GM12878 (cell line): ENCODE results near the gene ZNF766. TPM values are rescaled to one million over a fixed set of nuclear protein-coding genes. Genes with fewer than 3 reads are reported as not detected.

Source experiments
- ATF7 ChIP-seq: fragments of 450-650 bp; IDR thresholded peaks from 2 replicates; pipeline ENCODE4 v1.6.1; 2016; ENCODE audit warnings: low read depth, mild to moderate bottlenecking
- DPF2 ChIP-seq: fragments of 450-650 bp; IDR thresholded peaks from 2 replicates; pipeline ENCODE4 v1.6.1; 2017; ENCODE audit warnings: mild to moderate bottlenecking
- EGR1 ChIP-seq, 2 experiments: IDR thresholded peaks; 1 replicate in 1 of 2; 2 replicates in 1 of 2; pipeline ENCODE4 v1.6.1; 2011 to 2012; ENCODE audit warnings: low read depth in 2 of 2, low read length in 2 of 2, borderline replicate concordance in 1 of 2, mild to moderate bottlenecking in 1 of 2, moderate library complexity in 1 of 2
- FOXM1 ChIP-seq: IDR thresholded peaks from 2 replicates; pipeline ENCODE4 v1.6.1; 2012; ENCODE audit warnings: low read depth, mild to moderate bottlenecking, inconsistent platforms, low read length, moderate library complexity
- KDM1A ChIP-seq: fragments of 200-600 bp; sonication (generic); IDR thresholded peaks from 2 replicates; pipeline ENCODE4 v1.6.1; 2016; ENCODE audit warnings: borderline replicate concordance
- MYB ChIP-seq: fragments of 150-350 bp; IDR thresholded peaks from 2 replicates; pipeline ENCODE4 v1.6.1; 2014; ENCODE audit warnings: mild to moderate bottlenecking, low read depth, low read length, borderline replicate concordance
- NFXL1 ChIP-seq: fragments of 450-650 bp; IDR thresholded peaks from 2 replicates; pipeline ENCODE4 v1.6.1; 2017; ENCODE audit warnings: antibody characterized with exemption, mild to moderate bottlenecking, borderline replicate concordance
- RCOR1 ChIP-seq: conservative IDR thresholded peaks from 2 replicates; pipeline ENCODE4 v1.6.1; 2012; ENCODE audit warnings: low read depth, low read length, improper control_type of control experiment
- SMARCA5 ChIP-seq: fragments of 450-650 bp; IDR thresholded peaks from 2 replicates; pipeline ENCODE4 v1.6.1; 2017; ENCODE audit warnings: mild to moderate bottlenecking
- SUZ12 ChIP-seq: fragments of 200-600 bp; sonication (generic); IDR thresholded peaks from one replicate; pipeline ENCODE4 v1.6.1; 2018; ENCODE audit warnings: antibody characterized with exemption, mild to moderate bottlenecking; ENCODE audit not compliant: unreplicated experiment
- TARDBP ChIP-seq: IDR thresholded peaks from 2 replicates; pipeline ENCODE4 v1.6.1; 2016; ENCODE audit warnings: borderline replicate concordance
- TBL1XR1 ChIP-seq: IDR thresholded peaks from 2 replicates; pipeline ENCODE4 v1.6.1; 2012; ENCODE audit warnings: low read depth, low read length, improper control_type of control experiment
- YBX1 ChIP-seq: fragments of 450-650 bp; IDR thresholded peaks from 2 replicates; pipeline ENCODE4 v1.6.1; 2016; ENCODE audit warnings: antibody characterized with exemption
- ZBED1 ChIP-seq: IDR thresholded peaks from 2 replicates; pipeline ENCODE4 v1.6.1; 2016; ENCODE audit warnings: borderline replicate concordance
- ZNF274 ChIP-seq: IDR thresholded peaks from one replicate; pipeline ENCODE4 v1.8.0; 2011; ENCODE audit not compliant: insufficient read length, insufficient read depth
- polyA plus RNA-seq, 11 experiments: library from polyadenylated mRNA; depleted of rRNA in 4 of 11; unstranded in 6 of 11; stranded (reverse) in 5 of 11; fragments of >200 nt; fragmentation: Nextera tagmentation in 4 of 11; fragmentation: Illumina TruSeq in 1 of 11; extraction: Ambion mirVana in 4 of 11; extraction: Trizol in 1 of 11; gene quantifications; 1 replicate in 1 of 11; 2 replicates in 10 of 11; pipeline versions ENCODE4 v1.2.1 to v1.2.3, GENCODE V29; 2011 to 2016; ENCODE audit warnings: inconsistent platforms in 2 of 11, missing spikeins in 2 of 11, low read depth in 1 of 11
- total RNA-seq, 4 experiments: library from RNA; depleted of rRNA in 3 of 4; stranded (reverse); fragments of >200 nt in 3 of 4; fragmentation: Illumina TruSeq in 1 of 4; extraction: Trizol in 1 of 4; gene quantifications; 2 replicates each; pipeline versions ENCODE4 v1.2.1 to v1.2.3, GENCODE V29; 2013 to 2021
- TF ChIP-seq, protein P1 (sequence below): fragments of 450-650 bp; IDR thresholded peaks from 2 replicates; pipeline ENCODE4 v1.6.1; 2016; ENCODE audit warnings: mild to moderate bottlenecking
- TF ChIP-seq, protein P2 (sequence below): fragments of 450-650 bp; IDR thresholded peaks from 2 replicates; pipeline ENCODE4 v1.6.1; 2018; ENCODE audit warnings: mild to moderate bottlenecking, low read depth, moderate library complexity; ENCODE audit not compliant: partially characterized antibody
- TF ChIP-seq, protein P3 (sequence below): fragments of 450-650 bp; IDR thresholded peaks from 2 replicates; pipeline ENCODE4 v1.6.1; 2016; ENCODE audit warnings: mild to moderate bottlenecking
- TF ChIP-seq, protein P4 (sequence below): fragments of 450-650 bp; IDR thresholded peaks from 2 replicates; pipeline ENCODE4 v1.6.1; 2017; ENCODE audit warnings: mild to moderate bottlenecking
- TF ChIP-seq, protein P5 (sequence below): fragments of 450-650 bp; IDR thresholded peaks from 2 replicates; pipeline ENCODE4 v1.6.1; 2018; ENCODE audit warnings: borderline replicate concordance, mild to moderate bottlenecking; ENCODE audit not compliant: partially characterized antibody

The ZNF766 gene
- total and polyA plus RNA-seq, 10 of the 15 experiments (the other 5 are each of a cell fraction or from before 2014, with no cell fraction given), result 7.2 to 20.0 (median 16.4) TPM

DNA sequence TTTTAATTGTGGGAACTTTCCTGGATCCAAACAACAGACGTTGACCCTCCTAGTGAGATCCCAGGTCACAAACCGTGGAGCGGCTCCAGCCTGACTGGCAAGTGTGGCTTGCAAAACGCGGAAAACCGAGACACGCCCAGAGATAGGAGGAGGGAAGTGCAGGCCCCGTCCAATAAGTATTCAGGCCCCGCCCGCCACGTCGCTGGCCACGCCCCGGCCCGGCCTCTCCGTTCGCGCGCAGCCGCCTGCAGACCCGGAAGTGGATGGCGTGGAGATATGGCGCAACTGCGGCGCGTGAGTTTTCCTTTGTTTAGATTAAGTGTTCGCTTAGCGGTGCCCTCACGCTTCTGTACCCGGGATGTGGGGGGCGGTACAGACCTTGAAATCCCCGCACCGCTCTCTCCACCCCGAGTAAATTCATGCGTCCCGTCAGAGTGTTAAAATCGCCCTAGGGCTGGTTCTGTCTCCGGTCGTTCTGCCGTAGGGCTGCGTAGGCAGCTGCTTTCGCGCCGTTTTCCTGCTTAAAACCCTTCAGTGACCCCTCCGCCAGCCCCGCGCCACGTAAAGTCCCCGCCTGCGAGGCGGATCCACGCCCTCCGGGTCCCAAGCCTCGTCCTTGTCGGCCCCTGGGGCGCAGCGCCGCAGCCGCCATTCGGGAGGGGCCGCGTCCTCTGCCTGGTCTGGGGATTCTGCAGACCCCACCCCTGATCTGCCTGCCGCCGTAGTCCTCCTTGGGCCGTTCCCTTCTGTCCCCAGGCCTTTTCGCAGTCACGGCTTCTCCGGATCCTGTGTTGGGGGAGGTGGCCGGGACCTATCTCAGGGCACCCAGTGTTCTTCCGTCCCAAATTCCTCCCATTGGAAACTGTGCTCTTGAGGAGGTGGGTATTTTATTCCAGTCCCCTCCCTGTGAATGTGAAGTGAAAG, at the start of gene ZNF766 (continued):
- TF ChIP-seq, protein P1, sequence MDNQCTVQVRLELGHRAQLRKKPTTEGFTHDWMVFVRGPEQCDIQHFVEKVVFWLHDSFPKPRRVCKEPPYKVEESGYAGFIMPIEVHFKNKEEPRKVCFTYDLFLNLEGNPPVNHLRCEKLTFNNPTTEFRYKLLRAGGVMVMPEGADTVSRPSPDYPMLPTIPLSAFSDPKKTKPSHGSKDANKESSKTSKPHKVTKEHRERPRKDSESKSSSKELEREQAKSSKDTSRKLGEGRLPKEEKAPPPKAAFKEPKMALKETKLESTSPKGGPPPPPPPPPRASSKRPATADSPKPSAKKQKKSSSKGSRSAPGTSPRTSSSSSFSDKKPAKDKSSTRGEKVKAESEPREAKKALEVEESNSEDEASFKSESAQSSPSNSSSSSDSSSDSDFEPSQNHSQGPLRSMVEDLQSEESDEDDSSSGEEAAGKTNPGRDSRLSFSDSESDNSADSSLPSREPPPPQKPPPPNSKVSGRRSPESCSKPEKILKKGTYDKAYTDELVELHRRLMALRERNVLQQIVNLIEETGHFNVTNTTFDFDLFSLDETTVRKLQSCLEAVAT, result peak; percentile 62
- TF ChIP-seq DPF2 (no peak), ATF7 (no peak), FOXM1 (no peak), ZBED1 (no peak), RCOR1 (0 out of 2 replicates have a peak, but pooled peaks have one; percentile 52), TARDBP (no peak), MYB (no peak), SUZ12 (no peak), YBX1 (no peak), EGR1 (IDR thresholded peaks at IDR 0.05; ENCODE audit: borderline replicate concordance in 1 of 2, low read depth in 2 of 2, low read length in 2 of 2) (peak in 1 of 2 experiments; percentile 35; a peak in 1 of 3 replicates), KDM1A (no peak), NFXL1 (no peak), TBL1XR1 (no peak), SMARCA5 (0 out of 2 replicates have a peak, but pooled peaks have one; percentile 21), ZNF274 (no peak)
- TF ChIP-seq, protein P2, sequence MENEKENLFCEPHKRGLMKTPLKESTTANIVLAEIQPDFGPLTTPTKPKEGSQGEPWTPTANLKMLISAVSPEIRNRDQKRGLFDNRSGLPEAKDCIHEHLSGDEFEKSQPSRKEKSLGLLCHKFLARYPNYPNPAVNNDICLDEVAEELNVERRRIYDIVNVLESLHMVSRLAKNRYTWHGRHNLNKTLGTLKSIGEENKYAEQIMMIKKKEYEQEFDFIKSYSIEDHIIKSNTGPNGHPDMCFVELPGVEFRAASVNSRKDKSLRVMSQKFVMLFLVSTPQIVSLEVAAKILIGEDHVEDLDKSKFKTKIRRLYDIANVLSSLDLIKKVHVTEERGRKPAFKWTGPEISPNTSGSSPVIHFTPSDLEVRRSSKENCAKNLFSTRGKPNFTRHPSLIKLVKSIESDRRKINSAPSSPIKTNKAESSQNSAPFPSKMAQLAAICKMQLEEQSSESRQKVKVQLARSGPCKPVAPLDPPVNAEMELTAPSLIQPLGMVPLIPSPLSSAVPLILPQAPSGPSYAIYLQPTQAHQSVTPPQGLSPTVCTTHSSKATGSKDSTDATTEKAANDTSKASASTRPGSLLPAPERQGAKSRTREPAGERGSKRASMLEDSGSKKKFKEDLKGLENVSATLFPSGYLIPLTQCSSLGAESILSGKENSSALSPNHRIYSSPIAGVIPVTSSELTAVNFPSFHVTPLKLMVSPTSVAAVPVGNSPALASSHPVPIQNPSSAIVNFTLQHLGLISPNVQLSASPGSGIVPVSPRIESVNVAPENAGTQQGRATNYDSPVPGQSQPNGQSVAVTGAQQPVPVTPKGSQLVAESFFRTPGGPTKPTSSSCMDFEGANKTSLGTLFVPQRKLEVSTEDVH, result peak; percentile 76
- TF ChIP-seq, protein P3, sequence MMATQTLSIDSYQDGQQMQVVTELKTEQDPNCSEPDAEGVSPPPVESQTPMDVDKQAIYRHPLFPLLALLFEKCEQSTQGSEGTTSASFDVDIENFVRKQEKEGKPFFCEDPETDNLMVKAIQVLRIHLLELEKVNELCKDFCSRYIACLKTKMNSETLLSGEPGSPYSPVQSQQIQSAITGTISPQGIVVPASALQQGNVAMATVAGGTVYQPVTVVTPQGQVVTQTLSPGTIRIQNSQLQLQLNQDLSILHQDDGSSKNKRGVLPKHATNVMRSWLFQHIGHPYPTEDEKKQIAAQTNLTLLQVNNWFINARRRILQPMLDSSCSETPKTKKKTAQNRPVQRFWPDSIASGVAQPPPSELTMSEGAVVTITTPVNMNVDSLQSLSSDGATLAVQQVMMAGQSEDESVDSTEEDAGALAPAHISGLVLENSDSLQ, result peak; percentile 57
- TF ChIP-seq, protein P4, sequence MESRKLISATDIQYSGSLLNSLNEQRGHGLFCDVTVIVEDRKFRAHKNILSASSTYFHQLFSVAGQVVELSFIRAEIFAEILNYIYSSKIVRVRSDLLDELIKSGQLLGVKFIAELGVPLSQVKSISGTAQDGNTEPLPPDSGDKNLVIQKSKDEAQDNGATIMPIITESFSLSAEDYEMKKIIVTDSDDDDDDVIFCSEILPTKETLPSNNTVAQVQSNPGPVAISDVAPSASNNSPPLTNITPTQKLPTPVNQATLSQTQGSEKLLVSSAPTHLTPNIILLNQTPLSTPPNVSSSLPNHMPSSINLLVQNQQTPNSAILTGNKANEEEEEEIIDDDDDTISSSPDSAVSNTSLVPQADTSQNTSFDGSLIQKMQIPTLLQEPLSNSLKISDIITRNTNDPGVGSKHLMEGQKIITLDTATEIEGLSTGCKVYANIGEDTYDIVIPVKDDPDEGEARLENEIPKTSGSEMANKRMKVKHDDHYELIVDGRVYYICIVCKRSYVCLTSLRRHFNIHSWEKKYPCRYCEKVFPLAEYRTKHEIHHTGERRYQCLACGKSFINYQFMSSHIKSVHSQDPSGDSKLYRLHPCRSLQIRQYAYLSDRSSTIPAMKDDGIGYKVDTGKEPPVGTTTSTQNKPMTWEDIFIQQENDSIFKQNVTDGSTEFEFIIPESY, result no peak
- TF ChIP-seq, protein P5, sequence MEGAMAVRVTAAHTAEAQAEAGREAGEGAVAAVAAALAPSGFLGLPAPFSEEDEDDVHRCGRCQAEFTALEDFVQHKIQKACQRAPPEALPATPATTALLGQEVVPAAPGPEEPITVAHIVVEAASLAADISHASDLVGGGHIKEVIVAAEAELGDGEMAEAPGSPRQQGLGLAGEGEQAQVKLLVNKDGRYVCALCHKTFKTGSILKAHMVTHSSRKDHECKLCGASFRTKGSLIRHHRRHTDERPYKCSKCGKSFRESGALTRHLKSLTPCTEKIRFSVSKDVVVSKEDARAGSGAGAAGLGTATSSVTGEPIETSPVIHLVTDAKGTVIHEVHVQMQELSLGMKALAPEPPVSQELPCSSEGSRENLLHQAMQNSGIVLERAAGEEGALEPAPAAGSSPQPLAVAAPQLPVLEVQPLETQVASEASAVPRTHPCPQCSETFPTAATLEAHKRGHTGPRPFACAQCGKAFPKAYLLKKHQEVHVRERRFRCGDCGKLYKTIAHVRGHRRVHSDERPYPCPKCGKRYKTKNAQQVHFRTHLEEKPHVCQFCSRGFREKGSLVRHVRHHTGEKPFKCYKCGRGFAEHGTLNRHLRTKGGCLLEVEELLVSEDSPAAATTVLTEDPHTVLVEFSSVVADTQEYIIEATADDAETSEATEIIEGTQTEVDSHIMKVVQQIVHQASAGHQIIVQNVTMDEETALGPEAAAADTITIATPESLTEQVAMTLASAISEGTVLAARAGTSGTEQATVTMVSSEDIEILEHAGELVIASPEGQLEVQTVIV, result peak; percentile 87
